ENCODE measurements around the gene RBM4B. TPM values are rescaled to one million over a fixed set of nuclear protein-coding genes. Genes with fewer than 3 reads are reported as not detected.

Gene RBM4B
- total RNA-seq, 2 experiments from 2014 or later, result 10.9 to 11.7 TPM

DNA sequence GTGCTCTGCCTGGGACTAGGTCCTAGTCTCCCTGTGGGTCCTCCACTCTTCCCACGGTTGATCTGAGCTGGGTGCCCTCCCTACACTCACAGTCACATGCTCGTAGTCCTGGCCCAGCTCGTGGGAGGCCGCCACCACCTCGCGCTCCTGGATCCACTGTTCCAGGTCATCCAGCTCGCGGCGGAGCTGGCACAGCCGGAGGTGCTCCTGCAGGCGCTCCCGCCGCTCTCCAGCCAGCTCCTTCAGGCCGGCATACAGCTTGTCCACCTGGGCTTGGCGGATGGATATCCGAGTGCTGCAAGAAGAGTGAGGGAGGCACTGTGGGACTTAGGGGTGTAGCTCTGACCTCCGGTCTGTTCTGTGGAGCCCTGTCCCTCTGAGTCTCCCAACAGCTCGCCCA is 14.8 kb upstream of the RBM4B start:
- CTCF ChIA-PET, result interaction anchor here (0.6 to 1.2 kb wide), 4 partner anchors 88 to 192 kb away, joined by 3 to 5 read pairs (median 4); no protein-coding TSS in a partner anchor
- intact Hi-C loops (cut with micrococcal nuclease), result no loop called here
- Mint-ChIP-seq H3K4me3 (no peak overlapping the region), H3K9me3 (no peaks in the 10 kb centered on the region), H3K27ac (no peak overlapping the region), H3K27me3 (ENCODE audit: low read depth) (no peaks in the 10 kb centered on the region), H3K36me3 (ENCODE audit: low read depth) (no peaks in the 10 kb centered on the region), H3K4me1 (ENCODE audit: low read depth) (no peaks in the 10 kb centered on the region)
- DNase-seq, result no peak

DNA sequence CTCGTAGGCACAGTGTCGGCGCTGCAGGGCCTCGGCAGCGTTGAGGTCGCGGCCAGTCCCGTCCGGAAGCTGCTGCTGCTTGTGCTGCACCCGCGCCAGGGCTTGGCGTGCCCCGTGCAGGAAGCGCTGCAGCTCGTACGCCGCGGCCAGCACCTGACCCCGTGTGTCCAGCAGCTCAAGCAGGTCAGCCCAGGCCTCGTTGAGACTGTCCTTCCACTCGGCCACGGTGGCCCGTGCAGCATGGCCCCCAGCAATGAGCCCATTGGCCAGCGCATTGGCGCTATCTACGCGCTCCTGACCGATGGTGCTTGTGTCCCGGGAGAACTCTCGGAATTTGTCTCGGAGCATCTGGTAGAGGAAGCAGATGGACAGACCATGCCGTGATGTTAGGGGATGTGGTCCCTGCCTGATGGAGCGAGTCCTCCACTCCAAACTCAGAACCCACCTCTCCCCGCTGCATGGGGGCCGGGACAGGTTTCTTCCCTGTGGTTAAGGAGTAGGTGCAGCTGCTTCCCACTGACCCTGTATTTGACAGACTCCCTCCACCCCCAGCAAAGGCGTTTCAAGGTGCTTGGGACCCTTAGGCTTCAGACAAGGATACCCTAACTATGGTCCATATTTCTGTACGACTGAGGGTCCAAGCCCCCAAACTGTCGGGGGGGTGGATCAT is 13.8 kb upstream of the RBM4B start:
- Mint-ChIP-seq H3K9me3 (no peaks in the 10 kb centered on the region), H3K36me3 (ENCODE audit: low read depth) (no peaks in the 10 kb centered on the region), H3K4me1 (ENCODE audit: low read depth) (no peaks in the 10 kb centered on the region), H3K27me3 (ENCODE audit: low read depth) (no peaks in the 10 kb centered on the region), H3K27ac (no peak overlapping the region), H3K4me3 (no peak overlapping the region)
- no peak for DNase-seq
- intact Hi-C loops (cut with micrococcal nuclease), result no loop called here
- CTCF ChIA-PET, result interaction anchor here (1.0 kb wide), 1 partner anchor 193 kb away, joined by 4 read pairs; no protein-coding TSS in a partner anchor

DNA sequence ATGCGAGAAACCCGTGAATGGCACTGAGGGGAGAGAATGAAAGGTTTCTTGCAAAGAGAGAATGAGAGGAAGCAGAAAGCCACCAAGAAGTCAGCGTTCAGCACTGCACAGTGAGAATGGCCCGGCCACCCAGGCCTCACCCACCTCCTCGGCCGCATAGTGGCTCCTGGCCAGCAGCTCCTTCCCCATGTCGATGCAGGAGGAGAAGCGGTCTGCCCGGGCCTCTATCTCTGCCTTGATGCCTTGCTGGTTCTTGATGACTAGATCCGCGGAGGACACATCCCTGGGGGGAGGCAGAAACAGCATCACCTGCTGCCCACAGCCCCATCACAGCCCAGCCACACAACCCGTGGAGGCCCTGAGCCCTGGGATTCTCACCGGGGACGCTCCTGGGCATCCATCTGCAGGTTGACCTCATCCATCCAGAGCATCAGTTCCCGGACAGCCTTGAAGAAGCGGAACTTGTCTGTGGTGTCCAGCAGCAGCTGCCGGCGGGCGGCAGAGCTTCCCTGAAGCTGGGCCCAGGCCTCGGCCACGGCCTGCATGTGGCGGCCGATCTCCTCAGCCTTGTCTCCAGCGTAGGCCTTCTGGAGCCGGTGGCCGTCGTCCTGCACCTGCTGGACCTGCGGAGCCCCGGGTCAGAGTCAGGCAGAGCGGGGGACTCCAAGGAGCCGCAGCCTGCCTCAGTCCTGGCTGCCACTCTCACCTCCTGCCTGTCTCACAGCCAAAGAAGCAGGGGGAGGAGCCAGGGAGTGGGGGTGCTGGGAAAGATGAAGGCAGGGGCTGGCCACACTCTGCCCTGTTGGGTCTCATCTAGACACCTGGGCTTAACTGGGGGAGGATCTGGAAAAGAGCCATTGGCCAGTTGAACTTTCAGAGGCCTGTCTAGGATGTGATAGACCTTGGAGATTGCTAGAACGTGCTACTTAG is 12.2 kb upstream of the RBM4B start:
- Mint-ChIP-seq H3K36me3 (ENCODE audit: low read depth) (no peaks in the 10 kb centered on the region), H3K27ac (no peak overlapping the region), H3K9me3 (no peaks in the 10 kb centered on the region), H3K27me3 (ENCODE audit: low read depth) (no peaks in the 10 kb centered on the region), H3K4me3 (no peak overlapping the region), H3K4me1 (ENCODE audit: low read depth) (no peaks in the 10 kb centered on the region)
- CTCF ChIA-PET, result interaction anchor here (0.6 kb wide), 1 partner anchor 36 kb away, joined by 3 read pairs; no protein-coding TSS in a partner anchor
- DNase-seq, result no peak
- intact Hi-C loops (cut with micrococcal nuclease), result no loop called here

DNA sequence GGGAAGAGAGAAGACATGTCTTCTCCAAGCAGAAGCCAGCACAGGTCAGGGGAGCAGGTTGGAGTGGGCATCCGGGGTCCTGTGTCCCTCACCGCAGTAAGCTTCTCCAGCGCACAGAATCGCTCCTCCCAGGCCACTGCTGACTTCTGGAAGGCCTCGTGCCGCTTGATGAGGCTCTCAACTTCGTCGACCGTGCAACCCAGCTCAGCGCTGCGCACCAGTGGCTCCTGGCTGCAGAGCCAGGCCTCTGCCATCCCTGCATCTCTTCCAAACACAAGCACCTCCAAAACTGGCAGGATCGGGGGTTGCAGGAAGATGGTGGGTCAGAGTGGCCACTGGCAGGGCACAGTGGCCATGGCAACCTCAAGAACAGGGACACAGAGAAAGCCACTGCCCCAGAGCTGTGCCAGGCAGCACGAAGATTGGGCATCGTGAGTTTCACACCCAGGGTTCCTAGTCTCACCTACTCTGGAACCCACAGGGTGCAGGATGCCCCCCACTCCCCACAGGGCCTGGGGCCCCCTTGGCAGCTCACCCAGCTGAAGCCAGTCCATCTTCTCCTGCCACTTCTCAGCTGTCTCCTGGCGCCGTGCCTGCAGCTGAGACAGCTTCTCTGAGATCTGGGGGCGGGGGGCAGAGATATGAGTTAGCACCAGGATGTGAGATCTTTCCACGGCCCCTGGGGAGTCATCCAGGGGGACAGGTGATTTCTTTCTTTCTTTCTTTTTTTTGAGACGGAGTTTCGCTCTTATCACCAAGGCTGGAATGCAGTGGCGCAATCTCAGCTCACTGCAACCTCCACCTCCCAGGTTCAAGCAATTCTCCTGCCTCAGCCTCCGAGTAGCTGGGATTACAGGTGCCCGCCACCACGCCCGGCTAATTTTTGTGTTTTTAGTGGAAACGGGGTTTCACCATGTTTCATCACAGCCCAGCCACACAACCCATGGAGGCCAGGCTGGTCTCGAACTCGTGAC is 11.2 kb upstream of the RBM4B start:
- Mint-ChIP-seq H3K4me1 (ENCODE audit: low read depth) (no peaks in the 10 kb centered on the region), H3K27ac (no peak overlapping the region), H3K27me3 (ENCODE audit: low read depth) (no peaks in the 10 kb centered on the region), H3K9me3 (no peaks in the 10 kb centered on the region), H3K4me3 (no peak overlapping the region), H3K36me3 (ENCODE audit: low read depth) (no peaks in the 10 kb centered on the region)
- intact Hi-C loops (cut with micrococcal nuclease), result no loop called here
- CTCF ChIA-PET, result no interaction called here
- no peak for DNase-seq

DNA sequence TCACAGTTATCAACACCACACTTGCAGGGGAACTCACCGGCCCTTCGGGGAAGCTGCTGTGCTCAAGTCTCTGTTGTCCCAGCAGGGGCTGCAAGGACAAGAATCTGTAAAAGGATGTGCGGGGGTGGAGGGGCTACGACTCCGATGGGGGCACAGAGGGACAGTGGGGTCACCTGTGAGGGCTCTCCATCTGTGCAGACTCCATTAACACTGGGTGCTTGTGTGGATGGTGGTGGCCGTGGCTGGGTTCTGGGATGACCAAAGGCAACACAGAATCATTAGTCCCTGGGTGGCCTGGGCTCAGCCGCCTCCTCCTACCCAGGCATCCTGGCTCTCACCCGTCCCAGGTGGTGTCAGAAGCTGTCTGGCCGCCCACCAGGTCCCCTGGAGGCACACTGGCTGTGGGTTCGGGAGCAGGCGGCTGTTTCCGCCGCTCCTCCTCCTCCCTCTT is 10.2 kb upstream of the RBM4B start:
- Mint-ChIP-seq H3K9me3 (no peaks in the 10 kb centered on the region), H3K36me3 (ENCODE audit: low read depth) (no peaks in the 10 kb centered on the region), H3K27ac (no peak overlapping the region), H3K4me3 (no peak overlapping the region), H3K27me3 (ENCODE audit: low read depth) (no peaks in the 10 kb centered on the region), H3K4me1 (ENCODE audit: low read depth) (no peaks in the 10 kb centered on the region)
- intact Hi-C loops (cut with micrococcal nuclease), result no loop called here
- DNase-seq, result no peak
- CTCF ChIA-PET, result no interaction called here

DNA sequence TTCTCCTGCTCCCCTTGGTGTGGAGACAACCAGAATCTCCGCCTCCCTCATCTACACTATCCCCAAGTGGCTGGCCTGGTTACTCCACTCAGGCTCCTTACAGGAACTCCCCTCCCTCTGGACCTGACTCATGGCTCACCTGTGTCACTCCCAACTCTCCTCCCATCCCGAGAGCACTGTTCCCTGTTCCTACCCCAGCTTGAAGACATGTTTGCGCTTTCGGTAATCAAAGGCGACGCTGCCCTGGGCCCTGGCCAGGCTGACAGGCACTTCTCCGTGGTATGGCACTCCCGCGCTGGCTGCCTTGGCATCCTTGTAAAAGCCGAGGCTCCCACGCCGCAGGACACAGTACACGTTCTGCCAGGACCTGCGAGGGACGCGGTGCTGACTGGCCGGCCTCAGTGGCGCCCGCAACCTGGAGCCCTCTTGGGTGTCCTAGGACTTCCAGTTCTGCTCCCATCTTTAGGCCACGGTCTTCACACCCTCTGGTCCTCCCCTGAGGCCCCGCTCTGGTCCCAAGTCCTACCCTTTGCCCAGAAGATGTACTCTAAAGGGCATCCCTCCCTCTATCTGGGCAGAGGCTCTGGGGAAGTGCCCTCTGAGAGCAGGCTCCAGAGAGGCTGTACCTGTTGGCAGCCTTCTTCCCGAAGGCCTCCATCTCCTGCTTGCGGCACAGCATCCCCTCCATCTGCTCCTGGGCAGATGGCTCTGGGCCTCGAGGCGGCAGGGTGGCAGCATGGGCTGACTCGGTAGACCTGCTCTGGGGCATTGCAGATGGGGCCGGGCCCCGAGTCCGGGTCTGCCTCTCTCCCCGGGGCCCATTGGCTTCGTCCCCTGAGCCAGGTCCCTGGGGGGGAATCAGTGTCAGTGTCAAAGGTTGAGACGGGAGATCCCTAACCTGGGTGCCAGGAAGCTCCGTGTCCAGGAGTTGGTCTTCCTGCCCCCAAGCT is 9.4 kb upstream of the RBM4B start:
- Mint-ChIP-seq H3K4me3 (no peak overlapping the region), H3K9me3 (no peaks in the 10 kb centered on the region), H3K36me3 (ENCODE audit: low read depth) (no peaks in the 10 kb centered on the region), H3K27ac (no peak overlapping the region), H3K27me3 (ENCODE audit: low read depth) (no peaks in the 10 kb centered on the region), H3K4me1 (ENCODE audit: low read depth) (no peaks in the 10 kb centered on the region)
- DNase-seq, result no peak
- intact Hi-C loops (cut with micrococcal nuclease), result no loop called here
- CTCF ChIA-PET, result interaction anchor here (1.3 kb wide), 1 partner anchor 9 kb away, joined by 6 read pairs; the partner anchor contains the start of gene RBM4B

DNA sequence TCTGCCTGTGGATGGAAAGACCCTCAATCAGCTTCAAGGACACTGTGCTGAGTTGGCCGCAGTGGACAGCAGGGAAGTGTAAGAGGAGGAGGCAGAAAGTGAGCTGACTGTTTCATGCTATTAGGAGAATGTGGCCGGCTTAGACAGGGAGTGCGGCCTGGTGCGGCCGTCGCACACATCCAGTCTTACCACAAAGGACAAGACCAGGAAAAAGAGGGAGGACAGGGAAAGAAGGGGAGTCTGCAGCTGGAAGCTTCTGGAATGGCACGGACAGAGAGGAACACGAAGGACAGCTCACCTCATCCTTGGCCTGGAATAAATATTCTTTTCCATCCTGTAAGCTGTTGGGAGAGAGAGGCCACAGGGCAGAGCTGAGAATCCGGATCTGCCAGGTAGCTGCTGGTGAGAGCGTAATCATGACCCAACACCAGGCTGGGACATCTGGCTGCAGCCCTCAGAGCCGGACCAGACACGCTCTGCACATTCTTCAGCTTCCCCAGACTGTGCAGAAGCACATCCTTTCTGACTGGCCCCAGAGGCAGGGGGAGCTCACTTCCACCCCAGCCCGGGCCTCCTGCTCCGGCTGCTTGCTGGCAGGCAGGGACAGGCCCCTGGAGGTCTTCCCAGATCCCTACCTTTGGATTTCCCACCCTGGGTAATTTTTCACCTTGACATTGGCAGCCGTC is 8.6 kb upstream of the RBM4B start:
- H3K27ac Mint-ChIP-seq, result no peak overlapping the region
- no peak for DNase-seq
- no peaks in the 10 kb centered on the region for H3K4me1 Mint-ChIP-seq (ENCODE audit: low read depth)
- no peak overlapping the region for H3K4me3 Mint-ChIP-seq
- CTCF ChIA-PET, result interaction anchor here (0.7 to 1.3 kb wide), 2 partner anchors 8 to 9 kb away, joined by 4 to 6 read pairs; partner anchors contain the start of gene RBM4B
- intact Hi-C loops (cut with micrococcal nuclease), result no loop called here
- no peaks in the 10 kb centered on the region for H3K27me3 Mint-ChIP-seq (ENCODE audit: low read depth)
- no peaks in the 10 kb centered on the region for H3K36me3 Mint-ChIP-seq (ENCODE audit: low read depth)
- H3K9me3 Mint-ChIP-seq, result no peaks in the 10 kb centered on the region

DNA sequence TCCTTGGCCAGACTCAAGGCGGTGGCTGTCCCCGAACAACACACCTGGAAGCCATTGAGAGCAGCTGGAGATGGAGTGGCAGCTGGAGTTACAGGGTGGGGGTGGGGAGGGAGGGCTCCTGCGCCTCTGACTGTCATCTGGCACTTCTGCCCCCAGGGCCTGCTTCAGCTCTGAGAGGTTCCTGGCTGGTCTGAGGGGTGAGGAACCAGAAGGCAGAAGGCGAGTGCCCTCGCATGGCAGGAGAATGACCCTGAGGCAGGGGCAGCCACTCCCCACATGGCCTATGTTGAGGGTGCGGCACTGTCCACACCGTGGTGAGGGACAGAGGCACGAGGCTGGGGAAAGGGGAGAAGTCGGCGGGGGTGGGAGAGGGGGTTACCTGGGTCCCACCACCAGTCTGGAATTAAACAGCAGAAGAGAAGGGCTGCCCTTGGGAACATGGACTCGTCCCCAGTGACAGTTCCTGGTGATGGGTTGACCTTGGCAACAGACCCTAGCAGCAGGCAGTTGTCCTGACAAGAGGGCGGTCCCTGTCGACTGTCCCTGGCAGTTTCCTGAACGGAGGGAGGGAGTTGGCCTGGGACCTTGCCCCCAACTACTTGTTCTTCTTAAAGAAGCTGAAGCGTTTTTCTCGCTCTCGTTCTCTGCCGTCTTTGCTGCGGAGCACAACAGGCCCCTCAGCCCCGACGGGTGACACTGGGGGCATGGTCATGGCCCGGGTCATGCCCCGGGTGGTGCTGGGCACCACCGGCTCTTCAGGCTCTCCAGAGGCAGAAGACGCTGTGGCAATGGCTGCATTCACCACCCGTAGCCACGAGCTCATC is 7.8 kb upstream of the RBM4B start:
- Mint-ChIP-seq H3K4me3 (no peak overlapping the region), H3K4me1 (ENCODE audit: low read depth) (no peaks in the 10 kb centered on the region), H3K9me3 (no peaks in the 10 kb centered on the region), H3K27ac (no peak overlapping the region), H3K36me3 (ENCODE audit: low read depth) (no peaks in the 10 kb centered on the region), H3K27me3 (ENCODE audit: low read depth) (no peaks in the 10 kb centered on the region)
- DNase-seq, result no peak
- CTCF ChIA-PET, result interaction anchor here (0.6 to 1.3 kb wide), 3 partner anchors 8 to 14 kb away, joined by 4 to 6 read pairs (median 5); partner anchors contain the start of gene RBM4B
- intact Hi-C loops (cut with micrococcal nuclease), result no loop called here

DNA sequence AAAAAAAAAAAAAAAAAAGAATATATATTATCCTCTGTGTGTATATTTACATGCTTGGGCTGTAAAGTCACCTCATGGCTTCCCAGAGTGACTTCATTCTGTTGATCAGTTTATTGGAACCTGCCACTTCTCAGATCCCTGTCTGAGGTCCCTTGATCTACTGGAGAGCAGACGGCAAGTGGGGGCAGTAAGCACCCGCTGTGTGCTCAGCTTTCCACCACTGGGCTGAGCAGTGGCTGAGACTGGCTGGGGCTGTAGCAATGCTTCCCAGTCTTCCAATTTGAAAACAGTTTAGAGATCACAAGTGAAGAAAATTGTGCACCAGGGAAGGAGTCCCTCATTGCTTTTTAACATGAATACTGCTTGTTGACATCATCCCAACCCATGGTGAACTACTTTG is 6.9 kb upstream of the RBM4B start:
- no peaks in the 10 kb centered on the region for H3K36me3 Mint-ChIP-seq (ENCODE audit: low read depth)
- no peak overlapping the region for H3K4me3 Mint-ChIP-seq
- H3K27ac Mint-ChIP-seq, result no peak overlapping the region
- CTCF ChIA-PET, result no interaction called here
- no peaks in the 10 kb centered on the region for H3K4me1 Mint-ChIP-seq (ENCODE audit: low read depth)
- intact Hi-C loops (cut with micrococcal nuclease), result no loop called here
- H3K27me3 Mint-ChIP-seq (ENCODE audit: low read depth), result no peaks in the 10 kb centered on the region
- DNase-seq, result no peak
- no peaks in the 10 kb centered on the region for H3K9me3 Mint-ChIP-seq

DNA sequence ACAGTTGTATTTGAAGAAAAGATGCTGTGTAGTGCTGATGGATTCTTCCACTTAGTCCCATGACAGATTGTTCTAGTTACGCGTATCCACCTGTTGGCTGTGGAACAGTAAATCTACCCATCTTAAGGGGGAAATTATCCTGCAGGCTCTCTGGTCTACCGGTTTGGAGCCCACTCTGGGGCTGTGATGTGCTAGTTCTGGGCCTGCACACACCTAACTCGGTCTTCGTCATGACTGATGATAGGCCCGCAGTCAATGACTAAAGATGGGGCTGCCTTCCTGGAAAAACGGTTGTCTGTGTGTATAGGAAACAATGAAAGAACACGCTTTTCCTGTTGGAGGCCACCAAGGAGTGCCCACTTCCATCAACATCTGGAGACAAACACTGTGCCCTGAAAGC is 6.2 kb upstream of the RBM4B start:
- no peak for DNase-seq
- CTCF ChIA-PET, result no interaction called here
- Mint-ChIP-seq H3K4me3 (no peak overlapping the region), H3K4me1 (ENCODE audit: low read depth) (no peaks in the 10 kb centered on the region), H3K9me3 (no peaks in the 10 kb centered on the region), H3K36me3 (ENCODE audit: low read depth) (no peaks in the 10 kb centered on the region), H3K27me3 (ENCODE audit: low read depth) (no peaks in the 10 kb centered on the region), H3K27ac (no peak overlapping the region)
- intact Hi-C loops (cut with micrococcal nuclease), result no loop called here
